Hepatocyte (in vitro differentiated cells): ENCODE results near the gene MYMX. TPM values are rescaled to one million over a fixed set of nuclear protein-coding genes. Genes with fewer than 3 reads are reported as not detected.

ENCODE experiments used
- DNase-seq: peaks from one replicate; pipeline ENCODE4 v3.0.0-alpha.2; 2016; ENCODE audit warnings: low spot score
- H2AFZ ChIP-seq: fragments of 200-600 bp; sonication (generic); 2 replicates; pipeline ENCODE4 v1.6.0; 2016; ENCODE audit warnings: antibody characterized with exemption, mild to moderate bottlenecking
- H3K27ac ChIP-seq: fragments of 200-600 bp; sonication (generic); 2 replicates; pipeline ENCODE4 v1.5.1; 2016; ENCODE audit warnings: mild to moderate bottlenecking
- H3K27me3 ChIP-seq: fragments of 200-600 bp; sonication (generic); 2 replicates; pipeline ENCODE4 v1.6.1; 2016
- H3K36me3 ChIP-seq: fragments of 200-600 bp; sonication (generic); replicated peaks from 2 replicates; pipeline ENCODE4 v1.5.1; 2016; ENCODE audit warnings: low read depth; ENCODE audit not compliant: insufficient read depth
- H3K4me1 ChIP-seq: fragments of 200-600 bp; sonication (generic); 2 replicates; pipeline ENCODE4 v1.5.1; 2016; ENCODE audit warnings: mild to moderate bottlenecking, moderate library complexity; ENCODE audit not compliant: insufficient read depth
- H3K4me2 ChIP-seq: fragments of 200-600 bp; sonication (generic); 2 replicates; pipeline ENCODE4 v1.6.0; 2016
- H3K4me3 ChIP-seq: fragments of 200-600 bp; sonication (generic); 2 replicates; pipeline ENCODE4 v1.5.1; 2016; ENCODE audit warnings: mild to moderate bottlenecking
- H3K79me2 ChIP-seq: fragments of 200-600 bp; sonication (generic); 2 replicates; pipeline ENCODE4 v1.6.0; 2017; ENCODE audit warnings: mild to moderate bottlenecking
- H3K9me2 ChIP-seq: fragments of 200-600 bp; sonication (generic); replicated peaks from 2 replicates; pipeline ENCODE4 v1.6.0; 2017; ENCODE audit warnings: mild to moderate bottlenecking; ENCODE audit not compliant: insufficient read depth
- H3K9me3 ChIP-seq: fragments of 200-600 bp; sonication (generic); 2 replicates; pipeline ENCODE4 v1.5.1; 2016; ENCODE audit warnings: low read depth, mild to moderate bottlenecking
- H4K20me1 ChIP-seq: fragments of 200-600 bp; sonication (generic); 2 replicates; pipeline ENCODE4 v1.6.0; 2016; ENCODE audit warnings: mild to moderate bottlenecking; ENCODE audit not compliant: insufficient read depth, poor library complexity, severe bottlenecking
- CTCF ChIP-seq: fragments of 200-600 bp; sonication (generic); IDR thresholded peaks from 2 replicates; pipeline ENCODE4 v1.5.1; 2016; ENCODE audit warnings: antibody characterized with exemption, mild to moderate bottlenecking; ENCODE audit not compliant: poor library complexity
- EZH2 ChIP-seq: fragments of 200-600 bp; sonication (generic); IDR thresholded peaks from 2 replicates; pipeline ENCODE4 v1.6.1; 2016; ENCODE audit warnings: antibody characterized with exemption, mild to moderate bottlenecking, borderline replicate concordance
- EZH2phosphoT487 ChIP-seq: fragments of 200-600 bp; sonication (generic); IDR thresholded peaks from one replicate; pipeline ENCODE4 v1.6.1; 2018; ENCODE audit warnings: antibody characterized with exemption, mild to moderate bottlenecking, low read depth, moderate library complexity; ENCODE audit not compliant: unreplicated experiment, severe bottlenecking
- WGBS: methylation state at CpG from one replicate; pipeline ENCODE4 v1.1.6; 2016; ENCODE audit warnings: low lambda C conversion rate; ENCODE audit errors: missing lambda C conversion rate; 5-methylcytosine and 5-hydroxymethylcytosine counted together
- polyA plus RNA-seq: library from polyadenylated mRNA; unstranded; fragments of >200 nt; fragmentation: Nextera tagmentation; extraction: Ambion mirVana; gene quantifications from 2 replicates; pipeline ENCODE4 v1.2.1, GENCODE V29; 2016
- total RNA-seq: library from RNA; depleted of rRNA; stranded (reverse); fragments of >200 nt; gene quantifications from 2 replicates; pipeline ENCODE4 v1.2.3, GENCODE V29; 2014

The MYMX gene
- total and polyA plus RNA-seq, 2 experiments from 2014 or later, result not detected

- H3K4me2 ChIP-seq, result no peak overlapping the region
- DNase-seq, result no peak
- H3K36me3 ChIP-seq, result no peaks in the 10 kb centered on the region
- H3K4me1 ChIP-seq, result no peaks in the 10 kb centered on the region
- no peaks in the 10 kb centered on the region for H3K27me3 ChIP-seq
- H3K9me2 ChIP-seq, result no peaks in the 10 kb centered on the region
- H3K9me3 ChIP-seq, result no peaks in the 10 kb centered on the region
- WGBS, result 91% methylated on average over 19 of the region's 24 CpGs
- TF ChIP-seq EZH2phosphoT487 (no peak), EZH2 (no peak), CTCF (no peak)
- no peaks in the 10 kb centered on the region for H4K20me1 ChIP-seq
- H3K4me3 ChIP-seq, result no peak overlapping the region
- H2AFZ ChIP-seq, result no peak overlapping the region
- H3K27ac ChIP-seq, result no peak overlapping the region
- H3K79me2 ChIP-seq, result no peaks in the 10 kb centered on the region
Observed at GRCh38 chr6:44176762-44177509, 39.8 kb upstream of the MYMX start.

GRCh38 chr6:44177691-44178423 lies 38.9 kb upstream of the MYMX start:
- Histone ChIP-seq H3K27me3 (no peaks in the 10 kb centered on the region), H3K4me2 (no peak overlapping the region), H3K4me1 (no peaks in the 10 kb centered on the region), H3K9me2 (no peaks in the 10 kb centered on the region), H2AFZ (no peak overlapping the region), H3K79me2 (no peaks in the 10 kb centered on the region), H3K4me3 (no peak overlapping the region), H4K20me1 (no peaks in the 10 kb centered on the region), H3K27ac (no peak overlapping the region), H3K36me3 (no peaks in the 10 kb centered on the region), H3K9me3 (no peaks in the 10 kb centered on the region)
- DNase-seq, result peak; percentile 40
- WGBS, result 80% methylated on average over 13 of the region's 13 CpGs
- TF ChIP-seq CTCF, result no peak
- no peak for TF ChIP-seq EZH2
- no peak for TF ChIP-seq EZH2phosphoT487

- Histone ChIP-seq H4K20me1 (no peaks in the 10 kb centered on the region), H3K36me3 (no peaks in the 10 kb centered on the region), H3K9me3 (no peaks in the 10 kb centered on the region), H2AFZ (no peak overlapping the region), H3K9me2 (no peaks in the 10 kb centered on the region), H3K4me2 (no peak overlapping the region), H3K79me2 (no peaks in the 10 kb centered on the region), H3K4me1 (no peaks in the 10 kb centered on the region), H3K27me3 (no peaks in the 10 kb centered on the region), H3K4me3 (no peak overlapping the region), H3K27ac (no peak overlapping the region)
- no peak for DNase-seq
- TF ChIP-seq EZH2phosphoT487 (no peak), EZH2 (no peak), CTCF (no peak)
- WGBS, result 81% methylated on average over 9 of the region's 9 CpGs
Observed at GRCh38 chr6:44178424-44179071, 38.2 kb upstream of the MYMX start.
